ENCODE data around the gene ZSWIM6. TPM values are rescaled to one million over a fixed set of nuclear protein-coding genes. Genes with fewer than 3 reads are reported as not detected.

Gene ZSWIM6
- total RNA-seq, 1 donor from 2014 or later, result 6.6 TPM

DNA sequence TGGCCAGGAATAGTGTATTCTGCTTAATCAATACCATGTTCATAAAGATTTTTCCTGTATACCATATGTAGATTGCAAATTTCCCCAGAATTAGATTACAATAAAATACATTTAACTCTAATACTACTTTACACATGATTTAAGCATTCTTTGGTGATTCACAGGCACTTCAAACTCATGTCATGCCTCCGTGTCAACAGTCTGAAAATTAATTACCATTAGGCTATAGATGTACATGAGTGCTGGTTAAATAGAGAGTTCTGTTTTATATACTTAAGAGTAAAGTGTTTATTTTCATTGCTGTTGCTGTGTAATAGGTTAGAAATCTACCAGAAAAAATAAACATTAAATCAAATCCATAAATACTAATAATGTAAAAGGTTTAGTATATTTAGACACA is 159.8 kb downstream of the ZSWIM6 start:
- intact Hi-C loops (cut with DNase I), result no loop called here

DNA sequence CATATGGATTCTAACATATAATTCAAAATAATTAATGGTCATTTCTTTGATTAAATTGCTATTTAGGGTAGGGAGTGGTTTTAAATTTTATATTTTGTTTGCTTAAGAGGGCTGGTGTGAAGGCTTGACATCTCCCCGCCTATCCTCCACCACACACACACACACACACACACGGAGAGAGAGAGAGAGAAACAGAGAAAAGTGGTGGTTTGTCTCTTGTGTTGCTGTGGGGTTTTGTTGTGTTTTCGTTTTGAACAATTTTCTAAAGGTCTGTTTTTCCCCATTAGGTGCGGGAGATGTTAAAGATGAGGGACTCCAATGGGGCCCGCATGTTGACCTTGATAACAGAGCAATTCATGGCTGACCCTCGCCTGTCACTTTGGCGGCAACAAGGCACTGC is 161.9 kb downstream of the ZSWIM6 start:
- DNase-seq (no peak), ATAC-seq (ENCODE audit: poor library complexity) (no peak)
- intact Hi-C loops (cut with DNase I), result no loop called here

More for the DNA sequence above, 159.8 kb downstream of the ZSWIM6 start:
- DNase-seq (no peak), ATAC-seq (ENCODE audit: poor library complexity) (no peak)

DNA sequence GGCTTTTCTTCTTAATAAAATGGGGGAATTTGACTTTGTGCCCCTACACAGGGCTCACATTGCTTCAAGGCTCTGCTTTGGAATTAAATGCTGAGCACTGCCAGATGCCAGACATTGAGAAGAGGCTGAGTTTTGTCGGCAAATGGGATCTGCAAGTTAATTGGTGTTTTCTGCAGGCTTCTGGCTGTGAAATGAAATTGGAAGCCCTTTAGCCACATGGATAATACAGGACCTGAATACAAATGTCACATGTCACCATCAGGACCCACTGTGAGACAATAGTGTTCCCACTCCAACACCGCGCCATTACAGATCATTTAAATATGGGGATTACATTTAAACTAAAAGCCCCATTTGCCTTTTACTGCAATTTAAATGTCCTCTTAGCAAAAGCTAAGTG is 164.4 kb downstream of the ZSWIM6 start:
- no peak for ATAC-seq (ENCODE audit: poor library complexity)
- no peak for DNase-seq
- intact Hi-C loops (cut with DNase I), result no loop called here

DNA sequence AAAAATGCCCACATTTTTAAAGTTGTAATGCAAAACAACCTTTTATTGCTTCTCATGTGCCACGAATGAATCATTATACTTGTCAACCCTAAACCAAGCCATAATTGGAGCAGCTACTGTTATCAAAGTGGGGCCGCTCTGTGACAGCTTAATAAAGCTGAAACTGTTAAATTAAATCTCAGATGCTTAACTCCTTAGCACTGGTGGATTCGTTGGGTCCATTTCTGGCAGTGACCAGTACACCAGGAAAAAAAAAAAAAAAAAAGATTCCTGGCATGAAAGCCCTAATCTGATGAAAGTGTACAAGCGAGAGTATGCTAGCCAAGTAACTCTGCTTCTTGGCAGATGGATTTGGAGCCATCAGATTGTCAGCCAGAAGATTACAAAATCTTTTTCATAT is 164.8 kb downstream of the ZSWIM6 start:
- intact Hi-C loops (cut with DNase I), result no loop called here
- peak; percentile 66 for ATAC-seq (ENCODE audit: poor library complexity)

DNA sequence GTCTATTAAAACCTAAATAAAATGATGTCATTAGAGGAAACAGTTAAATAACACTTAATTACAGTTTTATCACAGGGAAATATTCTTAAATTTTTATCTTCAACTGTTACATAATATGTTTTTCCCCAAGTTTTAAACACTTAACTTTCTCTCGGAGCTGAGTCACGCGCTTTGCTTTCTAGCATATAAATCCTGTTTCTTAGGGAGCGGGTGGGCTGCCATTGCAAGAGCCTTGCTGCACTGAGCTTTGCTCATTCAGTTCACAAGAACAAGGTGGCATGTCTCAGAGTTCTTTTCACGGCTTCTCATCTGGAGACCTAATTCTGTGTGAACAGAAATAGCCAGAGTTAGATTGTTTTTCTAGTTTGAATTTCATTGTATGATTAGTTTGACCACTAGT is 166.1 kb downstream of the ZSWIM6 start:
- no peak for ATAC-seq (ENCODE audit: poor library complexity)
- intact Hi-C loops (cut with DNase I), result no loop called here
- no peak for DNase-seq

More for the DNA sequence above, 164.8 kb downstream of the ZSWIM6 start:
- DNase-seq, result no peak

DNA sequence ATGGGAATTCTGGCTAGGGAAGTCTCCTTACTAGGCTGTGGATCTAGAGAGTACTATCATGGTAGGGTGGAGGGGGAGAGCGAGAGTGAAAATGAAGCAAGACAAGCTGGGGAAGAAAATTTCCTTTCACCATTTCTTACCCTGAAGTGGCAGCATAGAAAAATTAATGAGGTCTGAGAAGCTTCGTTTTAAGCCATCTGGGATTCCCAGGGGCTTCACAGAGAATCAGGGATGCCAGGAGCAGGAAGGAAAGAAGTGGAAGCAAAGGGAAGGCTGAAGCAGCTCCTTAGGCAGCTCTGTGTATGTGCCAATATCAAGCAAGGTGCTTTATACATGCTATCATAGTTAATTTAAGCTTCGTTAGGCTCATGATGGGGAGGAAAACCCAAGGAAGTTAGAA is 169.9 kb downstream of the ZSWIM6 start:
- intact Hi-C loops (cut with DNase I), result no loop called here
- DNase-seq (no peak), ATAC-seq (ENCODE audit: poor library complexity) (no peak)

DNA sequence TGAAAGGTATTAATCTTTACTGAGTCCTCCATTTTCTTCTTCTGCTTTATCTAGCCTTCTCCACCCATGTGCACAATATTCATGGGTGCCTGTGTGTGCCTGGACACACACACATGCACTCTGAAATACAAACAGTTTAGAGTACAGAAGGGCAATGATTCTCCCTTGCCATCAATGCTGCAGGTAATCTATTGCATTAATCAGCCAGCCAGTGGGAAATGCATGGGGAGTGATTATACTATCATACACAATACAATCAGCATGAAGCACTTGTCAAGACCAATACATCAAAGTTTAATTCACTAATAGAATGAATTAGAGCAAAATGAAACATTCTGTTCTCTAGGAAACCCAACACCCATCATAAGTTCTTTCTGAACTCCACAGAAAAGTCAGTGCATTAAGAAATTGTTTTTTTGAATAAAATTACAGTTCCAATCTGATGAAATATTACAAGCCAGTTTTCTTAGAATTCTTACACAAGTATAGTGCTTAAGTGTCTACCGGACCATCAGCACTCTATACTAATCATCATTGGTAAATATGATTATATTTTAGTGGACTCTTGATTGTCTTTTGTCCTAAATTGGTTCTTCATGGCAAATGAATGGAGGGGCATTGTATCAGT is 172.2 kb downstream of the ZSWIM6 start:
- DNase-seq, result no peak
- ATAC-seq (ENCODE audit: poor library complexity), result no peak
- intact Hi-C loops (cut with DNase I), result no loop called here

DNA sequence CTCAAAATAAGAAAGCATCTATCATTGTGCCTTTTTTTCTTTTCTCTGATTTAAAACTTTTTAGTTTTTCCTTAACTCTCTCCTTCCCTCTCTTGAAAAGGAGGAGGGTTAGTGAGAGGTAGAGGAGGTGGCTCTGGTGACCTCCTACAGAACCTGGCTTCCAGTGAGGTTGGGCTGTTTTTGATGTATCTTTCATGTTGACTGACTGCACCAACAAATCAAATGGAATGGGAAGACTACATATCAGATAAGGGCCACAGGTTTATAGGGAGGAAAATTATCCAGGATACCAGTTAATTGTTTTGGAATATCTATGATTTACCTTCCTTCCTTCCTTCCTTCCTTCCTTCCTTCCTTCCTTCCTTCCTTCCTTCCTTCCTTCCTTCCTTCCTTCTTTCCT is 173.2 kb downstream of the ZSWIM6 start:
- intact Hi-C loops (cut with DNase I), result no loop called here
- DNase-seq (no peak), ATAC-seq (ENCODE audit: poor library complexity) (no peak)

DNA sequence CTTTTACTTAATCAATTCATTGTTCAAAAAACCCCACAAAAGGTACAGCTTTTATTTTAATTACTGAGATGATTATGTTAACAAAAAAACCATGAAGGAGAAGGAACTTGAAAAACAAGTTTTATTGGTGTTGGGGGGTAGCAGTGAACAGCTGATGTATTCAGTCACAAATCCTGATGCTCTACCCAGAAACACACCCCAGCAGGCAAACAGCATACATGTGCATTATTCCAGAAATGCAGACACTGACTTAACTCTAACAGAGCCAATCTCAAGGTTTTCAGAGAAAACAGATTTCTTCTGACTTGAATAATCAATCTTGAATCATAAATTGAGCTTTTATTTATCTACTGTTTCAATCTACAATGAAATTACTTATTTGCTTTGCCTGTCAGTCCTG is 175.2 kb downstream of the ZSWIM6 start:
- ATAC-seq (ENCODE audit: poor library complexity) (no peak), DNase-seq (no peak)
- intact Hi-C loops (cut with DNase I), result no loop called here

DNA sequence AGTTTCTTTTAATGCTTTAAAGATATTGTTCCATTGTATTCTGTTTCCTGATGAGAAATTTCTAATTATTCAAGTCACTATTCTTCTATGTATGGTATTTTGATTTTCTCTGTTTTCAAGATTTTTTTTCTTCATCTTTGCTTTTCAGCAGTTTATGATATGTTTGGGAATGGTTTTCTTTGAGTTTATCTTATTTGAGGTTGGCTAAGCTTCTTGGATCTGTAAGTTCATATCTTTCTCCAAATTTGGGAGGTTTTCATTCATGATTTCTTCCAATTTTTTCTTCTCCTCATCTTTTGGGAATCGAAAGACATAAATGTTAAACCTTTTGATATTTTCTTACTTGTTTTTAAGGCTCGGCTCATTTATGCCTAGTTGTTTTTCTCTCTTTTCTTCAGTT is 184.9 kb downstream of the ZSWIM6 start:
- intact Hi-C loops (cut with DNase I), result no loop called here
- ATAC-seq (ENCODE audit: poor library complexity) (no peak), DNase-seq (no peak)

DNA sequence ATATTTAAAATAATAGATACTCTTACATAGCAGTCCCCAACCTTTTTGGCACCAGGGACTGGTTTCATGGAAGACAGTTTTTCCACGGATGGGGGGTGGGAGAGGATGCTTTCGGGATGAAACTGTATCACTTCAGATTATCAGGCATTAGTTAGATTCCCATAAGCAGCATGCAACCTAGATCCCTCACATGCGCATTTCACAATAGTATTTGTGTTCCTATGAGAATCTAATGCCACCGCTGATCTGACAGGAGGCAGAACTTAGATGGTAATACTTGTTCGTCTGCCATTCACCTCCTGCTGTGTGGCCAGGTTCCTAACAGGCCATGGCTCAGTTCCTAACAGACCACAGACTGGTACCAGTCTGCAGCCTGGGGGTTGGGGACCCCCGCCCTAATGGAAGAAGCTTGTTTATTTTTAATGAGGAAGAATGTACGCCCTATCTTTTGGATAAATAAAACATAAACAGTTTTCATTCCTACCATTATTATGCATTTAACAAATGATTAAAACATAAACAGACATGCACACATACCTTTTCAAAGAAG is 187.7 kb downstream of the ZSWIM6 start:
- intact Hi-C loops (cut with DNase I), result no loop called here
- ATAC-seq (ENCODE audit: poor library complexity), result no peak
- DNase-seq, result no peak

DNA sequence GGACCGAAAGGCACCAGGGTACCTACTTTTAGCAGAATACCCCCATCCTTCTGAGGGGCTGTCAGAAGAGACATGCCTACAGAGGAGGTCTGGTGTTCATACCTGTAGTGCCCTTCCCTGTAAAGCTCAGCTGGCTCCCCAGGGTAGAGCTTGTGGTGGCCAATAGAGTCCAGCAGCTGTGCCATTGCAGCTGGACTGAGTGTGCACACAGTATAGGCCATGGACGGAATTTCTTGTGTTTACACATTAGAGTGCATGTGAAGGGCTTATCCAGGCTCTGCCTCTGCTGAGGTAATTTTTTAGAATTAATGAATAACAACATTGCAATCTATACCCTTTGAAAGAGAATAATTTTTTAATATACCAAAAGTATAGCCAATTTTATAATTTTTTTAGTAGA is 191.0 kb downstream of the ZSWIM6 start:
- ATAC-seq (ENCODE audit: poor library complexity) (no peak), DNase-seq (no peak)
- intact Hi-C loops (cut with DNase I), result no loop called here

DNA sequence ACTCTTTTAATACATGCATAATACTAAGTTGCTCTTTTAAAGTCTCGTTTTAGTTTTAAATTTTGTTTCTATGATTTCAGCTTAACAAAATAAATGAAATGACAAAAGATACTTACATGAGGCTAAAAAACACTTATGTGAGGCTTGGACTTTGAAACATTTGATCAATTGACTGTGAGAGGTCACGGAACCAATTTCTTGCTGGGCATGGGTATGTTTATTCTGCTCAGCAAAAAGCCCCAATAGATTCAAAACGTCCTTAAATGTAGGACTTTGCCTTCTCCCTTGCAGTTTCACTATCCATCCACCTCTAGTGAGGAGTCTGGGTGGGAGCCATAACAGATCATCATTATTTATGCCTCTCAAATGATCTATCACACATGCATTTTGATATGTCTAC is 191.9 kb downstream of the ZSWIM6 start:
- intact Hi-C loops (cut with DNase I), result no loop called here
- DNase-seq, result no peak

DNA sequence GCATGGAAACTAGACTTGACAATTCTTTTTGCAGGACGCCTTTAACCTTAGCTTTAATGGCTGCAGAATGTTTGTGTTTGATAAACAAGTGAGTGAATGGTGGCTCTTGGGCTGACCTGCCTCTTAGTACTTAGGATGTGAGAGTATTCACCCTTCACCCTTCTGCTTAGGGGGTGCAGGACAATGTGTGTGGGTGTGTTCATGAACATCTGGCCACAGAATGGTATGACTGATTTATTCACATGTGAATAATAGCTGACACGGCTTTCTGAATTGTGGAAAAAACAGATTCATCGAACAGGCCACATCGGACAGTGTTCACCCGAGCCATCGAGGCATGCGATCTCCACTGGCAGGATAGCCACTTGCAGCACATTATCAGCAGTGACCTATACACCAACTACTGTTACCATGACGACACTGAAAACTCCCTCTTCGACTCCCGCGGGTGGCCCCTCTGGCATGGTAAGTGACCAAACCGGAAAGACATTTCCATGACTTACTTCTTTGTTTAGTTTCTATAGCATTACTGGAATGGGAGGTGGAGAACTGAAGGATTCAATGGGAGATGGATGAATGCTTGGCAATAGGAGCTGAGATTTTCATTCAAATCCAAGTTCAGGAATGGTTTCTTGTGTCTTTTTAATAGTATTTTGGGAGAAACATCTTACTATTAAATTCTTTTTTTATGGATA is 193.6 kb downstream of the ZSWIM6 start:
- intact Hi-C loops (cut with DNase I), result no loop called here
- ATAC-seq (ENCODE audit: poor library complexity) (no peak), DNase-seq (no peak)

More for the DNA sequence above, 191.9 kb downstream of the ZSWIM6 start:
- ATAC-seq (ENCODE audit: poor library complexity), result no peak

DNA sequence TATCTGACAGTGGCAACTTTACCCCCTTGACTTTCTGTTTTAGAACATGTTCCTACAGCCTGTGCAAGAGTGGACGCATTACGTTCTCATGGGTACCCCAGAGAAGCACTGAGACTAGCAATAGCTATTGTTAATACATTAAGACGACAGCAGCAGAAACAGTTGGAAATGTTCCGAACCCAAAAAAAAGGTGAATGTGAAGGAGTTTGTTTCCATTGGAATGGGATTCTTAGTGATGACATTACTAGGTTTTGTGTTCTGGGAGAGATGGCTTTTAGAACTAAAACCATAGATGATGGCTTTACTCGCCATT is 194.1 kb downstream of the ZSWIM6 start:
- ATAC-seq (ENCODE audit: poor library complexity) (no peak), DNase-seq (no peak)
- intact Hi-C loops (cut with DNase I), result no loop called here

DNA sequence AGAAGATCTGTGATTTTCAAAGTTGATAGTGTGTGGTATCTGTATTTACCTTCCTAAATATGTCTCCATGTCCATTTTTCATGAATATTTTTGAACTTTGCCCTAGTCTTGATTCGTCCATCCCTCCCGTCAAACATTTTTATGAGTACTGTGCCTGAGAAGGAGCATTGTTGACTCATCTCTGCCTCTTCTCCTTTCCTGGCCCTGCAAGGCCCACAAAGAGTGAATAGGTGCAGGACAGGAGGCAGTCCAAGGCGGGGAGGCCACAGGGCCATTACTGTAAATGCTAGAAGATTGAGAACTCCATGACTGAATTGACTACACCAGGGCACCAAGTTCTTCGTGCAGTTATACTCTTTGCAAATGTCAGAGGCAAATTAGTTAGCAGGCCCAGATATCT is 200.9 kb downstream of the ZSWIM6 start:
- ATAC-seq (ENCODE audit: poor library complexity) (no peak), DNase-seq (no peak)
- intact Hi-C loops (cut with DNase I), result no loop called here

DNA sequence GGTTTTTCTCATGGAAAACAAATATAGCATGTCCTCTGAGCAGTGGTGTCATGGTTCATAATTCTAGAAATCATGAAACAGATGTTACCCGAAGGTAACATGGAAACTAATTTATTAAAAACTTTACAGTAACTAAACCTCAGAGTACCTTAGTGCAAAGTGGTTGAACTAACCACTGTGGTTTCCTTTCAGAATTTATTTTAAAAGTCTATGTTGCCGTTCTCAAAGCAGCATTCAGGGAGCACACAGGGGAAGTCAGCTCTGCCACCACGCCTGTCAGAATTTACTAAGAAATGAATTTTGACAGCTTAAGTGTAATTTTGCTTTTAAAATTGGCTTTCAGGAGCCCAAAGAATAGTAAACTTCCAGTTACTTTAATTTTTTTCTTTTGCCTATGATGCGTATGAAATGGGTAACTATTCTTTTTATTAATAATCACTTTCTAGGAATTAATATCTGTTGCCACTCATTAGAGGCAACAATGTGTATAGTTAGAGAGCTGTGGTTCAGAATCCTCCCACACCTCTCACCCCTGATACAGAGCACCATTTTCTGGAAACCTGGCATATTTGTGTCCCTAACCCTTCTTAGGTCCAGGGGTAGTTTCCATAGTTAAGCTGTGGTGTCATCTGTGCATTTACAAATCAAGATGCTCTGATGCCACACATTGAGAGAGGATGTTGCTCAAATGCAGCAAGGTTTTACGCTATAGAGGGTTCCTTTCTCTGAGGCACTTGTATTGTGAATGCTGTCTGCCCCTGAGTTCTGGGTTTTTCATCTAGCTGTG is 202.6 kb downstream of the ZSWIM6 start:
- DNase-seq, result no peak
- no peak for ATAC-seq (ENCODE audit: poor library complexity)
- intact Hi-C loops (cut with DNase I), result no loop called here

DNA sequence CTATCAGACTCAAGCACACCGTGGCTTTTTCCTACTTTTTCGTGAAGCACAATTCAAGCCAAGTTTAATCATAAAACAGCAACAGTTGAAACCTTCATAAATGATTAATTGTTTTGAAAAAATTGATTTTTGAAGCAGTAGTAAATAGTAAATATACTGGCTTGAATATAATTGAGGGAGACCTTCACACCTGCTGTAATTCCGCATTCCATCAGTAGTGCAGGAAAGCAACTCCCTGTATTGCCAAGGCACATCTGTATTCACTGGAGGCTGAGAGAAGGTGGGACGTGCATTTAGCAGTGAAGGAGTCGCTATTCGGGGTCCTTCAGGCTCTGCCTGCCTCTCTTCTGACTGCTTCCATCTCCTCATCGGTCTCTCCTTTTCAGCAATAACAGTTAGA is 203.8 kb downstream of the ZSWIM6 start:
- no peak for ATAC-seq (ENCODE audit: poor library complexity)
- DNase-seq, result no peak
- intact Hi-C loops (cut with DNase I), result no loop called here

DNA sequence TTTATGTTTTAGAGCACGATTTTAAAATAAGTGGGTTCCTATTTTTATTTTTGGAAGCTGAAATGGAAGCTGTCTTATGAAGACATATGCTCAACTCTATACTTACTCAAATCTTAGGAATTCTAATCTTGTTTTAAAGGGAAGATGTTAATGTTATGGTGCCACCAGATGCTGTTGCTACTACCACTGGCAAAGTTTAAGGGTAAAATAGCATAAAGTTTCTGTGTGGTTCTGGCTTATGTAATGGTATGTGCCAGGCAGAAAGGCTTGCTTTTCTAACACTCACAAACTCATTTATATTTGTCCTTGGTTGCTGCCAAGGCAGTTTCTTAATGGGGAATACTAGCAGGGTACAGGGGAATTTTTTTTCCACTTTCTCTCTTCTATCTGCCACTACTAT is 204.9 kb downstream of the ZSWIM6 start:
- intact Hi-C loops (cut with DNase I), result no loop called here
- no peak for DNase-seq
- no peak for ATAC-seq (ENCODE audit: poor library complexity)
